ENCODE measurements around the gene USP20.
A peak's percentile ranks its signal among the peaks of the same experiment; 100 is the strongest.
"Not testable (repeated sequence)": the region's sequence is repeated elsewhere in the genome, so short reads cannot be mapped to it uniquely, and the experiment has no call there.

USP20 gene

GRCh38 chr9:129835128-129835859, at the start of gene USP20, which contains the start of gene C9orf78:
USP20 (plus strand) TSS chr9:129835458; CDS start chr9:129852556, 17,098 bp downstream.
C9orf78 (minus strand) TSS chr9:129835275; CDS start chr9:129835221, 54 bp downstream.
- peak; percentile 92 to 97 (median 94) for DNase-seq

- no peak for DNase-seq
Observed at GRCh38 chr9:129785866-129786265, 49.4 kb upstream of the USP20 start.

- DNase-seq, result no peak
Observed at GRCh38 chr9:129786481-129786880, 48.8 kb upstream of the USP20 start.

- DNase-seq, result no peak
Observed at GRCh38 chr9:129794549-129794948, 40.7 kb upstream of the USP20 start.

- DNase-seq, result not testable (repeated sequence)
Observed at GRCh38 chr9:129796029-129796428, 39.2 kb upstream of the USP20 start.

GRCh38 chr9:129798973-129799372, 36.3 kb upstream of the USP20 start:
- no peak for DNase-seq

GRCh38 chr9:129801504-129801903, 33.8 kb upstream of the USP20 start:
- no peak for DNase-seq

- DNase-seq, result peak; percentile 88 to 96 (median 93)
Observed at GRCh38 chr9:129802833-129803675, 32.2 kb upstream of the USP20 start, which contains the start of gene TOR1B. TOR1B (plus strand) TSS chr9:129803184; CDS start chr9:129803213, 29 bp downstream.

GRCh38 chr9:129803676-129804060, 31.6 kb upstream of the USP20 start:
- no peak for DNase-seq

GRCh38 chr9:129806061-129806460, 29.2 kb upstream of the USP20 start:
- DNase-seq, result no peak

- DNase-seq, result no peak
Observed at GRCh38 chr9:129809346-129809745, 25.9 kb upstream of the USP20 start.

GRCh38 chr9:129810116-129810515, 25.1 kb upstream of the USP20 start:
- DNase-seq, result no peak

- DNase-seq, result no peak
Observed at GRCh38 chr9:129810788-129811187, 24.5 kb upstream of the USP20 start.

- DNase-seq, result no peak
Observed at GRCh38 chr9:129811967-129812363, 23.3 kb upstream of the USP20 start.

- no peak for DNase-seq
Observed at GRCh38 chr9:129812385-129812784, 22.9 kb upstream of the USP20 start.

- DNase-seq, result no peak
Observed at GRCh38 chr9:129813661-129814060, 21.6 kb upstream of the USP20 start.

- DNase-seq, result no peak
Observed at GRCh38 chr9:129814432-129815223, 20.6 kb upstream of the USP20 start.

GRCh38 chr9:129815278-129815677, 20.0 kb upstream of the USP20 start:
- no peak for DNase-seq

- no peak for DNase-seq
Observed at GRCh38 chr9:129816501-129817435, 18.5 kb upstream of the USP20 start.

GRCh38 chr9:129822898-129823541, 12.2 kb upstream of the USP20 start:
- DNase-seq, result peak in 1 of 6 experiments; percentile 14

GRCh38 chr9:129823542-129823934, 11.7 kb upstream of the USP20 start:
- DNase-seq, result no peak

All from stimulated activated naive CD4-positive, alpha-beta T cell (primary cell).